Measurements from ENCODE around the gene CCDC136.

CCDC136 gene

DNA sequence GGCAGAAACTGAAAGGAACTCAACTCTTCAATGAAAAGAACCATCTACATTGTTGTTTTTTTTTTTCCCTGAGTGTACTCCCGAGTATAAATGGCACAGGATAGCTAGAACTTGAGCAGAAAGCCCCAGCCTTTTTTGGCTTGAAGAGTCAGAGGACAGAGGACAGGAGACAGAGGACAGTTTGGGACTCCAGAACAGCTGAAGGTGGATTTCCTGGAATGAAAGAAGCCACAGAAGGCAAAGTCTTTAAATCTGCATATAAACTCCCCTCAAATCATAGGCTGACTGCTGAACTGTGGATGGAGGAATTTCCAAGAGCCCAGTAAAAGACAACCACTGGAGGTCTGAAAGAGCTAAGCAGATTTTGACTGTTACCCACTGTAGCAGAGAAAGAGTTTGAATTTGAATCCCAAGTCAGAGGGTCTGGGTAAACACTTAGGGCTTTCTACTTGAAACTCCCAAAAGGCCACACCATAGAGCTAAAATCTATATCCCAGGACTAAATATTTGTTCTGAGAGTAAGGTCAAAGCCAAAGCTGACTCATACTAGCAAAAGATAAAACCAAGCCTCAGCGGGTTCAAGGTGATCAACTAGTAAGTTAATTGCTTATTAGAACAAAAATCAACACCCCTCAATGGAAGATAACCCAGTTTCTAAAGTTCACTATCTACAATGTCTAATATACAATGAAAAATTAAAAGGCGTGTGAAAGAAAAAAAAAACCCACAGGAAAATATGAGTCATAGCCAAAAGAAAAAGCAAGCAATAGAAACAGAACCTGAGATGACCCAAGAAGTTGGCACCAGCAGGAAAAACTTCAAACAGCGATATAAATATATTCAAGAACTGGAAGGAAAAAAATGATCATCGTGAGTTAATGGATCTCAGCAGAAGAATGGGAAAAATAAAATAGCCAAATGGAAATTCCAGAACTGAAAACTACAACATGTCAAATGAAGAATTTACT, 14.3 kb upstream of the CCDC136 start:
- no peak for DNase-seq (ENCODE audit: low read depth)

DNA sequence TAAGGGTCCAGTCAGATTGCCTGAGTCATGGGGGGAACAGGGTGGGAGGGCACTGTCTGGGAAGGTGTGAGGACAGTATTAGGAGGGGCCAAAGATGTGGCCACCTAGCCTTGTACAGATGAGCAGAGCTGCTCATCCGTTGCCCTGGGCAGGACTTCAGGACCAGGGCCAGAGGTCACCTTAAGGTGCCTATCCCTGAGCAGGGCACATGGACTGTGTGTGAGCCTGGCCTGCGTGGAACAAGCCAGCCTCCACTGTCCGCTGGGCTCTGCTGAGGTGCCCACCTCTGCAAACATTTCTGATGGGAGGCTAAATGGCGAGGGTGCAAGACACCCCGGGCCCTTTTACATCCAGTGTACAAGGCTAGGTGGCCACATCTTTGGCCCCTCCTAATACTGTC, 12.8 kb upstream of the CCDC136 start:
- no peak for DNase-seq (ENCODE audit: low read depth)

DNA sequence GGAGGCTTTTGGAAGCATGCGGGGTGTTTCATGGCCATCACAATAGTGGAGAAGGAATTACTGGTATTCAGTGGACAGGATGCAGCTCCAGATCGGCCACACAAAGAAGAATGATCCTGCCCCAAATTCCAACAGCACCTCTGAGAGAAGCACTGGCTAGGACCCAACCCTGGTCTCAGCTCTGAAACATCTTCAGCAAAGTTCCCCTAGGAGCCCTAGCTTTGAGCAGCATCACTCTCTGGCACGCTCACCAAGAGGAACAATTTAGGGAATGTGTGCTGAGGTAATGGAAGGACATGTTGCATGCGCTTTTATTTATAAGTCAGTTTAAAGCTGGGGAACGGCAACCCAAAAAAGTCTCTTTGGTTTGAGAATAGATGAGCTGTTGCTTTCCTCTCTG, 10.6 kb upstream of the CCDC136 start:
- DNase-seq (ENCODE audit: low read depth): no peak

DNA sequence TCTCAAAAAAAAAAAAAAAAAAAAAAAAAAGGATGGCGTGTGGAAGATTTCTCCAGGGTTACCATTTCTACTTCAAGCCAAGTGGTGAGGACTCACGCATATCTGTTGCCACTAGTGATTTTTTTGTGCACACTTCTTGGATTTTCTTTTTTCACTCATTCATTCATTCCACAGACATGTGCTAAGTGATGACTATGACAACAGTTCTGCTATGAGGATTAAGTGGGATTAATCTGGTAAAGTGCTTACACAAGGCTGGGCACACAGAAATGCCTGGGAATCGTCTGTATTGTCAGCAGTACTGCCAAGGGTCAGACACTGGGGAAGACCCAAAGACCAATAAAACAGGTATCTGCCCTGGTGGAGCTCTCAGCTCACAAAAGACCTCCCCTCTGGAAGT, 9.9 kb upstream of the CCDC136 start:
- DNase-seq (ENCODE audit: low read depth): no peak

DNA sequence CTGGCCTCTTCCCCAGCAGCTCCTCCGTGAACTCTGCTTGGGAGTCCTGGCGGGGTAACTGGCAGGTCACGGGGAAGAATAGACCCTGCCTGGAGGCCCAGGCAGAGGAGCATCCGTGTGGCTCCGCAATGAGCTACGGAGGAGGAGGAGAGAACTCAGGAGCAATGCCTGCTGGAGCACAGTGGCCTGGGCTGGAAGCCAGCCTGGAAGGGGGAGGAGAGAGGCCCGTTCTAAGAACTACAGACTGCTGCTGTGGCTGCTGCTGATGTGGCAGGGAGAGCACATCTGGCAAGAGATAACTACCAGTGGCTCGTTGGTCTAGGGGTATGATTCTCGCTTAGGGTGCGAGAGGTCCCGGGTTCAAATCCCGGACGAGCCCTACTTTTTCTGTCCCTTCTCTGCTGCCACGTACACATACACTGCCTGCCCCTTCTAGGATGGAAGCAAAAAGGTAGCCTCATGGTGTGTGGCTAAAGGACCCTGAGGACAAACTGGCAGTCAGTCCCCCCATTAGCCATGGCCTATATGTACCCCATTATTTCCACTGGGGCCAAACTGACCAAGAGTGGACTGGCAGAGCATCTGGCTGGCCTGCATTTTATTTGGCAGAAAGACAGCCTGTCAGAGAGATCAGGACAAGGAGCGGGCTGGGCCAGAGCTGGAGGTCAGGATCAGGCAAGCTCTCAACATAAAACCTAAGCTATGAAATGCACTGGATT, 8.5 kb upstream of the CCDC136 start:
- no peak for DNase-seq (ENCODE audit: low read depth)

DNA sequence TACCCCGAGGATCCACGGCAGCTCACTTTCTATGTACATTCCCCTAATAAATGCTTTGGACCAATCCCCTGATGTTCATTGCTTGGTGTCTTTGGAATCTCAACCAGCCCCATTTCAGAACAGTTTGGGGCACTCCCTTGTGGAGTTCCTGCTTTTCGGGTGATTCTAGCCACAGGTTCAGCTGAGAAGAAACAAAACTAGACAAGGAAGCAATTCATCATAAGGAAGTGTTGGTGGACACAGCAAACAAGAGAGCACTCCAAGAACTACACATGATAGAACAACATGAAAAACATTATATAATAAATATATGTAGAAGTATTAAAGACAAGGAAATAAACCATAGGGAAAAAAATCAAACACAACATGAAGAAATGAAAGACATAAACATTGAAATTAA, 6.0 kb upstream of the CCDC136 start:
- DNase-seq (ENCODE audit: low read depth): no peak

DNA sequence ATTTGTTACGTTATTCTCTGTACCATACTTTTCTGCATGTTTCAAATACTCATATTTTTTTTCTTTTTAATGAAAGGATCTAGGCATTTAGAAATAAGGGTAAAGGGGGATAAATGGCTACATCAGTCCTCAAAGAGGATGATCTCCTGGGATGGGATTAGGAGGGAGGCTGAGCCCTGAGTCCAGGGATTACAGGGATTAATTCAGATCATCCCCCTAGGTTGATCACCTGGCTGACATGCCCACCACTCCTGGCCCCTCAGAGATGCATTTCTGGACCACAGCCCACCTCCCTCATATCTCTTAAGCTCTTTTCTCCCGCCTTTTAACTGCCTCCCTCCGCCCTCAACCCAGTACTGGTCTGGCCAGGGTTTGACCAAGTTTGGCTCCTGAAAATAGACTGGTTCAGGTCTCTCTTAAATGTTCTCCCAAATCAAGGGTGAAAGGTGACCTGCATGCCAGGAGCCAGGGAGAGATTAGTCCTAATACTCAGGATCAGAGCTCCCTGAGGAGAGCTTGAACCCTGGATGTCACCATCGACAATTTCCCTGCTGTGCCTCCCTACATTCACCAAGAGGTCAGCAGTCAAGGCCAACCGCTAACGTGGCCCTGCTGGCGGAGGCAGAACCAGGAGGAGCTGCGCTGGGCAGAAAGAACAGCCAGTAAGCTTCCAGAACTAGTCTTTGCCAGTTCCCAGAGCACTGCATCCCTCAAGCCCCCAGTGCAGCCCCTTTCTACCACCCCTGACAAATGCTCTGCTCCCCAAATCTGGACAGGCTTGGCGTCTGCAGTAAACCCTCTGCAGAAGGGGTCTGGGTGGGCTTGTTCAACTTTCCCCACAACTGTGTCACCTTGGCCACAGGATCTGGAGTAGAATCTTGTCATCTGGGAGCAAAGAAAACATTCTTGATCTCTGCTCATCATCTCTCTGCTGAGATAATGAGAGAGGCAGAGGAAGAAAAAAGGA, 3.0 kb upstream of the CCDC136 start:
- no peak for DNase-seq (ENCODE audit: low read depth)

DNA sequence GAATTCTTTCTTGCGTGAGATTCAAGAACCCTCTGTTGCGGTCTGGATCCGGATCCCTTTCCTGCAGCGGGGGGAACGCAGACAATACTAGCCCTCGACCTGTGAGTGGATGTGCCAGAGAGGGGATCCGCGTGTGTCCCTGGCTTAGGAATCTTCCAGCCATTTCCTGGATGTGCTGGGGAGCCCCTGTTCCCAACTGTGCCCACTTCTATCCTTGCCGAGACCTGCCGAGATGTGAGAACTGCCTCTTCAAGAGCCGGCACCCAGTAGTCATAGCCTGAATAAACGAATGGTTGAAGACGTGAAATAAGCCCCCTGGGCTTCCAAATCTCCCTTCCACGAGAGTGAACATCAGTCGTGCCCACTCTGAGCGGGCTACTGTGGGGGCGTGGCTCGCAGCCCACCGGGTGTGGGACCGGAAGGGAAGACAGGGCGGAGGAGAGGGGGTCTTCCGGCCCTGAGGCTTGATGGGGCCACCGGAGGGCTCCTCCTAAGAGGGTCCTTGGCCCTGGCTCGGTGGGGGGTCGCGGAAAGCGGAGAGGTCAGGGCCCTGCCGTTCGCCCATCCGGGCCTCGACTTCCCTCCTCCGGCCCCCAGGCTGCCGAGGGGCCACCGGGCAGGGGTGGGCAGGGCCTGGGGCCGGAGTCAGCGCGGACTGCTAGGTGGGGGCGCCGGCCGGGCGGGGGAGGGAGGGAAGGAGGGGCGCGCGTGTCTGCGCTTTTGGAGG, 1.3 kb upstream of the CCDC136 start:
- no peak for DNase-seq (ENCODE audit: low read depth)

DNA sequence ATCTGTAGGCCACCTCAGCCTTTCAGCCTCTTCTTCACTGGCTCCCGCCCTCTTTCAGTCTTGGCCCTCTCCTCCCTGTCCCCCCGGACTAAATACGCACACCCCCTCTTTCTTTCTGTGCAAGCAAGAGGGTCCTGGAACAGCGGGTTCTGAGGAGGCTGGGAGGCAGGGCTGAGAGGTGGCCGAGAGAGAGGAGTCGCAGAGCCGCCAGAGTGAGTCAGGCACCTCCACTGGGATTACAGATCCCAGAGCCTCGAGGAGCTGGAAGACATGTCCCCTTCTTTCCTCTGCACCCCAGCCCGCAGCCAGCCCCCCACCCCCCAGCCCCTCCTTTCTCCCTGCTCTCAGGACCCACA, 182 bp downstream of the CCDC136 start:
- DNase-seq (ENCODE audit: low read depth): no peak

DNA sequence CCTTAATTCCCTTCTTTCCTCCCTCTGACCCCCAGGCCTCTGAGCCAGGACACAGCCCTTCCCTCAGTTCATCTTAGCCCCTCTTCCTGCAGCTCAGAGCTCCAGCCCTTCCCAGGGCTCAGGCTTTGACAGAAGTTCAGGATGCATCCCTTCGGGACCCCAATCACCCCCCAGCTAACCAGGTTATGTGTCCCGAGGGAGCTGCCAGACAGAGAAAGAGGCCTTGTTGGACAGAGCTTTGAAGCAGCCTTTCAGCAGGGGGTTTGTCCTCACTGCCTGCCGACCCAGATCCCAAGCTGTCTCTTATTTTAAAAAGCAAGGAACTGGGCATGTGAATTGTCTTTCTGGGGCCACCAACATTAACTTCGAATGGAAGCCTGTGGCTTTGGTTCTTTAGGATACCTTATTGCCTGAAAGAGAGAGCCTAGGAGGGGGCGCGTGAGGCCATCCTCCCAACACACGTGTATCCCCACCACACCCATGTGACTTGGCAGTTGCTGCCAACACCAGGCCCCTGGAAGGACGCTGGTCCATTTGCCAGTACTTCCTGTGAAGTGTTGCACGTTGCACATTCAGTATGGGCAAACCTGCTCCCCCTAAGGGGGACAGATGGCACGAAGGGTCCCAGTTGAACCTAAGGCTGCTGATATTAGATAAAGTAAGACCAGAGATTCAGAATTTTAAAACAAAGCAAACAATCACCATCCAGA, 858 bp downstream of the CCDC136 start:
- no peak for DNase-seq (ENCODE audit: low read depth)

DNA sequence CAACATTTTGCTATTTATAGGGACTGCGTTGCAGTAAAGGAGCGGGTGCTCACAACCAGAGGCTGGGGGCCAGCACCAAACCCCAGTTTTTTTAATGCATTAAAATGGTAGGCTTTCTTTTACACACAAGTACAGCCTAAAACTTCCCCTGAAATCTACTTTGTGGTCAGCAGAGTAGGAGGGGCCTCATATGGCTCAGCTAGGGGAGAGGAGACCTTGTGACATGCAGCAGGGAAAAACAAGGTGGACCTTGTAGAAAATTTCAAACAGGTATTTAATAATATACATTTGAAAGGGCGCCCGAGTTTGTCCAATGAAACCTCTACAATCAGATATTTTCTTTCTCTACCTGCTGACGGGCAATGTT, 1.4 kb downstream of the CCDC136 start:
- DNase-seq (ENCODE audit: low read depth): no peak

DNA sequence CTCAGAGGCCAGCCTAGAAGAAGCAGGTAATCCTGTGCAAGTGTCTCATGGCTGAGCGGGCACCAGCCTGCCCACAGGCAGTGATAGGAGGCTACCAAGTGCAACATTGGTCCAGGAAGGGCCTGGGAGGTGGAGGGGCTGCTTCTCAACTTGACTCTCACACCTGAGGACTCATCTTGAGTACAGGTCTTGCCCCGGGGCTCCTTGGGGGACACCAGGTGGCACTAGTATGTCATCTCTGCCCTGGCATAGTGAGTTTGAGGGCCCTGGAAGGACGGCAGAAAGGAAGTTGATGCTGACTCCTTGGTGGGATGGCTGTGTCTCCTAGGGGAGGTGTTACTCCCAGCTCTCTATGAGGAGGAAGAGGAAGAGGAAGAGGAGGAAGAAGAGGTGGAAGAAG, 2.3 kb downstream of the CCDC136 start:
- no peak for DNase-seq (ENCODE audit: low read depth)

DNA sequence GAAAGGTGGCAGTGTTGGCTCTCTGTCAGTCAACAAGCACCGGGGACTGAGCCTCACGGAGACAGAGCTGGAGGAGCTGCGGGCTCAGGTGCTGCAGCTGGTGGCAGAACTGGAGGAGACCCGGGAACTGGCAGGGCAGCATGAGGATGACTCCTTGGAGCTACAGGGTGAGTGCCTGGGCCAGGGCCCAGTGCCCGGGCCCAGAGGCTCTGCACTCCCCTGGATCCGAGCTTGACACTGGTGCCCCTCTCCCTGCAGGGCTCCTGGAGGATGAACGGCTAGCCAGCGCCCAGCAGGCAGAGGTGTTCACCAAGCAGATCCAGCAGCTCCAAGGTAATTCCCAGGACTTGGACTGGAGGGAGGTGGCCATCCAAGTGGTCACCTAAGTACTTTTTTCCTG, 2.7 kb downstream of the CCDC136 start:
- no peak for DNase-seq (ENCODE audit: low read depth)

DNA sequence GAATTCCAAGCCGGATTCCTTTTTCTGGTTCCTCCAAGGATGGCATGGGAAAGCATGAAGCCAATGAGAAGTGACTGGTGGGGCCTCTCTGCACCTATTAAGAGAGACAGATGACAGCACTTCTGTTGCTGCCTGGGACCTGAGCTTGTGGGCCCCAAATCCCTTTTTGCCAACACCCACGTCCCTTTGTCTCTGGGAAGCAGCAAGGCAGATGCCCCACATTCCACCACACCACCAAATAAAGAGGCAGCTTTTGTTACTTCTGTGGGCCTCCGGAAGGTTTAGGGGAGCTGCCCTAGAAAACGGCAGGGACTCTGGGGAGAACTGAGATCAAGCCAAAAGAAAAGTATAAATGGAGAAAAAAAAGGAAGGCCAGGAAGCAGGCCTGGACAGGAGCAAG, 3.4 kb downstream of the CCDC136 start:
- DNase-seq (ENCODE audit: low read depth): no peak

DNA sequence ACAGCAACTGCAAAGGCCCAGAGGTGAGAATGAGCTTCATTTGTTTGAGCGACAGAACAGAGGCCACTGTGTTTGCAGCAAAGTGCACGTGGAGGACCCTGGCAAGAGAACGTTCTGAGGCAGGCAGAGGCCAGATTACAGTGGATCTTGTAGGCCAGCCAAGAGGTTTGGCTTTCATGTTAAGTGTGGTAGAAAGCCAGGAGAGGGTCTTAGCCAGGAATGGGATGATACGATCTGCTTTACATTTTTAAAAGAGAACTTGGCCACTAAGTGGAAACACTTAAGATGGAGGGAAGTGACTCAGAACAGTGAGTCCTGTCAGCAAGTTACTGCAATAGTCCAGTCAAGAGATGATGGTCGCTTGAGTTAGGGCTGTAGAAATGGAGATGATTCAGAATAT, 4.6 kb downstream of the CCDC136 start:
- DNase-seq (ENCODE audit: low read depth): no peak

DNA sequence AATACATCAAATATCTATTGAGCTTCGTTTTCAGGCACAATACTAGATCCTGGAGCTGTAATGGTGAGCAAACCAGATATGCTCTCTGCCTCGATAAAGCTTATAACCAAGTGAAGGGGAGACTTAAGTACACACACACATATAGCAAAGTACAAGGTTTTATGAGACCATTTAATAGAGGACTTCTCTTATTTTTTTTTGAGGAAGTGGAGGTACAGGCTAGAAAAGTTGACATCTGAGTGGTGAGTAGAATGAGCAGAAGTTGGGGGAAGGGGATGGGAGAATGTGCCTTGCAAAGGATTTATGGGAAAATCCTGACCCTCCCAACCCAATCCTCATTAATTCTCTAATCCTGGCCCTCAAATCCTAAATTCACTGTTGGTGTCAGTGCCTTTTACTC, 7.7 kb downstream of the CCDC136 start:
- DNase-seq (ENCODE audit: low read depth): no peak

DNA sequence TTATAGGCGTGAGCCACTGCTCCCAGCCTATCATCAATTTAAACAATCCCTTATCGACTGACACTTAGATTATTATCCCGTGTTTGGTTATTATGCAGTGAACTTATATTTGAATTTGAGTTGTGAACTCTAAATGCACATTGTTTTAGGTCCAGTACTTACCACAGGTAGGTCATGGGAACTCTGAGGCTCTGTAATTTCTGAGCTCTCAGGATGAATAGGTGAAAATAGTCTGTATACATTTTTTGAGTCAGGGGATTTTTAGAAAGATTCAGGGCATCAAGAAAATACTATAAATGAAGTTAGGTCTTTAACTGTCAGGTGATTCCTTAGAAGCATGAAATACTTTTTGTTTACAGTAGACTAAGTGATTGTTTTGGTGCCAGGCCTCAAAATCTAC, 8.8 kb downstream of the CCDC136 start:
- no peak for DNase-seq (ENCODE audit: low read depth)

DNA sequence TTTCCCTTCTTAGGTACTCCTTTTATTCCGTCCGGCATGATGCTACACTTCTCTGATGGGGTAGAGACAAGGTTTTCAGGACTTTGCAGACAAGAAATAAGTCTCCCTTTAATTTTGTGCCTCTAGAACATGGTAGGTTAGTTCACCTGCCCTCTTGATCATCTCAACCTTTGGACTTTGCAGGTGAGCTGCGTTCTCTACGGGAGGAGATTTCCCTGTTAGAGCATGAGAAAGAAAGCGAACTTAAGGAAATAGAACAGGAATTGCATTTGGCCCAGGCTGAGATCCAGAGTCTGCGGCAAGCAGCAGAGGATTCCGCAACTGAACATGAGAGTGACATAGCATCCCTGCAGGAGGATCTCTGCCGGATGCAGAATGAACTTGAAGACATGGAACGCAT, 9.2 kb downstream of the CCDC136 start:
- no peak for DNase-seq (ENCODE audit: low read depth)

DNA sequence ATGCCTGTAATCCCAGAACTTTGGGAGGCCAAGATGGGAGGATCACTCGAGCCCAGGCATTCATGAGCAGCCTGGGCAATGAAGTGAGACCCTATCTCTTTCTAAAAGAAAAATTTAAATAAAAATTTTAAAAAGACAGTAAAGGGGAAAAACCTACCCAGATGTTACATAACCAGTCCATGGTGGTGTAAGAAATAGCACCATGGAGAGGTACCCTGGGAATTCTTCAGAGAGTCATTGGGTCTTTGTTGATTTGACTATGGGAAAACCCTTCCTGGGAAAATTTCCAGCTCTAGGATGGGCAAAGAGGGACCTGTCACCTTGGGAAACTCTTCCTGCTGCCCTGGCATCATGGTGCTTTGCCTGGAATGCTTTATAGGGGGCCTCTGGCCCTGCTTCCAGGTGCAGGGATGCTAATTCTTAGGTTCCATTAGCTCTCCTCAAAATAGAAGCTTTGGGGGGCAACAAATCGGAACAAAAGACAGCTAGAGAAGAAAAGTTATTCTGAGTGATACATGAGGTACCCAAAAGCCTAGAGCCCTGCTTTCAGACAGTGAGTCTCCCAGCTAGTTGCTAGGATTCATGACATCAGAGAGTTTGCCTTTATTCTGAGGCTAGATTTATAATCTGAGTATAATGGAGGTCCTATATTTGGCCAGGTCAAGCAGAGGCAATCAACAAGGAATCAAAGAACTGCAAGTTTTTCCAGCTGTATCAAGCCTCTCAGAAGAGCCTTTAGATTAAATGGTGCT, 10.1 kb downstream of the CCDC136 start:
- DNase-seq (ENCODE audit: low read depth): no peak

DNA sequence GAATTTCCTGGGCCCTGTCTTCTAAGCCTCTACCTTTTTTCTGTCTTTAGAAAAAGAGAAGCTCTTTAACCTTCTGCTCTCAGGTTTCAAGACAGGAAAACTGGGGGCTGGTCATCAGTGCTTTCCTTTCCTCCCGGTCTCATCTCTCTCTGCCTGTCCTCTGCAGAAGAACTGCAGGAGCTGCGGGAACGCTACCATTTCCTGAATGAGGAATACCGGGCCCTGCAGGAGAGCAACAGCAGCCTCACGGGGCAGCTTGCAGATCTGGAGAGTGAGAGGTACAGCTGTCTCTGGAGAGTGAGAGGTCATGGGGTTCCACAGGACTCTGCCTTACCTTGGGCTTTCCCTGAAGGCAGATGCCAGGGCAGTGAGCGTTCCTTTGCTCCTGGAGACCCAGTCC, 12.7 kb downstream of the CCDC136 start:
- DNase-seq (ENCODE audit: low read depth): no peak
